Activated CD8-positive, alpha-beta T cell treated with anti-CD3 and anti-CD28 coated beads for 36 hours (primary cell): ENCODE measurements around the gene CES5A. TPM values are rescaled to one million over a fixed set of nuclear protein-coding genes. Genes with fewer than 3 reads are reported as not detected.
"Not testable (repeated sequence)": the region's sequence is repeated elsewhere in the genome, so short reads cannot be mapped to it uniquely, and the experiment has no call there.

Experiments
- ATAC-seq: fragments of 200-7000 bp; cut with Tn5 transposase; one replicate; pipeline ENCODE4 v1.10.0; 2021; ENCODE audit warnings: mild to moderate bottlenecking, moderate library complexity
- CTCF ChIA-PET: fragments of 350-600 bp; sonication (Branson Sonifier 250); formaldehyde crosslinking; loops from one replicate; lab custom pipeline; 2021; ENCODE audit warnings: antibody characterized with exemption; lab: Charles Lee
- POLR2A ChIA-PET: fragments of 350-600 bp; sonication (Branson Sonifier 250); formaldehyde crosslinking; loops from one replicate; lab custom pipeline; 2021; ENCODE audit warnings: antibody characterized with exemption; lab: Charles Lee
- DNase-seq: peaks from one replicate; pipeline ENCODE4 v3.0.0-alpha.2; 2020
- H3K27ac Mint-ChIP-seq: one replicate; pipeline ENCODE4 v1.8.0; 2021; ENCODE audit warnings: mild to moderate bottlenecking, mixed read lengths
- H3K27me3 Mint-ChIP-seq: one replicate; pipeline ENCODE4 v1.8.0; 2021; ENCODE audit warnings: mixed read lengths
- H3K36me3 Mint-ChIP-seq: one replicate; pipeline ENCODE4 v1.8.0; 2021; ENCODE audit warnings: low read depth, mixed read lengths
- H3K4me1 Mint-ChIP-seq: one replicate; pipeline ENCODE4 v1.8.0; 2021; ENCODE audit warnings: low read depth, mixed read lengths
- H3K4me3 Mint-ChIP-seq: one replicate; pipeline ENCODE4 v1.8.0; 2021; ENCODE audit warnings: mild to moderate bottlenecking, moderate library complexity, mixed read lengths
- H3K9me3 Mint-ChIP-seq: one replicate; pipeline ENCODE4 v1.8.0; 2021; ENCODE audit warnings: mixed read lengths
- intact Hi-C: fragments of 100-400 bp; cut with micrococcal nuclease; formaldehyde crosslinking; loops from one replicate; pipeline ENCODE4 v1.10.0; 2022
- total RNA-seq, 2 experiments: library from RNA; stranded (reverse); gene quantifications; one replicate each; pipeline ENCODE4 v1.2.3, GENCODE V29; 2021
- TF ChIP-seq, protein P1 (sequence below): fragments of 200-600 bp; IDR thresholded peaks from one replicate; pipeline ENCODE4 v1.8.0; 2022; ENCODE audit warnings: antibody characterized with exemption, mild to moderate bottlenecking

Gene CES5A
- total RNA-seq, 2 experiments from 2014 or later: not detected

DNA sequence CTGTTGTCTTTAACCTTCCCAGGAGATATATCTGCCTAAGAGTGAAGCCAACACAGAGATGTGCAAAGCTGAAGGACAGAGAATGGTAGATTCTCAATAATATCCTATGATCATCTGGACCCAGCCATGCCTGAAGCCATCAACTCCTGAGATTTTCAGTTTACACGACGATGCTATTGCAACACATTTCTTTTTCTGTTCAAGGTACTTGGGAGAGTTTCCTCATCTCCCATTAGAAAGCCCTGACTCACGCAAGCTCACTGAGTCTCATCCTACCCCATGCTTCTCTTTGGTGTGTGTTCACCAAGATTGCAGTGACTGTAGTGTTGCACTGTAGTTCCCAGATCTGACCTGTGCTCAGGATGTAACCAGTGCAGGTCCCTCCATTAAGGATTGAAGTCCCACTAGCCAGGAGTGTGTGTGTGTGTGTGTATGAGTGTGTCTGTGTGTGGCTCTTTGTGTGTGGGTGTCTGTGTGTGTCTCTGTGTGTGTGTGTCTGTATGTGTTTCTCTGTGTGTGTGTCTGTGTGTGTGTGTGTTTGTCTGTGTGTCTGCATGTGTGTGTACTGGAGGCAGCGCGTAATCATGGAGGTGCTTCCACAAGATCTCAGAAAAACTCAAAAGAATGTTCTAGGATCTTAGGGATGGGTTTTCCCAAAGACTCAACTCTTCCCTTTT is 57.8 kb downstream of the CES5A start:
- ChIA-PET POLR2A (no interaction called here), CTCF (no interaction called here)
- DNase-seq: no peak
- H3K36me3 Mint-ChIP-seq: no peaks in the 10 kb centered on the region
- H3K27ac Mint-ChIP-seq: no peak overlapping the region
- H3K27me3 Mint-ChIP-seq: peaks cover 19% of the 10 kb centered on the region
- no peaks in the 10 kb centered on the region for H3K9me3 Mint-ChIP-seq
- TF ChIP-seq, protein P1, sequence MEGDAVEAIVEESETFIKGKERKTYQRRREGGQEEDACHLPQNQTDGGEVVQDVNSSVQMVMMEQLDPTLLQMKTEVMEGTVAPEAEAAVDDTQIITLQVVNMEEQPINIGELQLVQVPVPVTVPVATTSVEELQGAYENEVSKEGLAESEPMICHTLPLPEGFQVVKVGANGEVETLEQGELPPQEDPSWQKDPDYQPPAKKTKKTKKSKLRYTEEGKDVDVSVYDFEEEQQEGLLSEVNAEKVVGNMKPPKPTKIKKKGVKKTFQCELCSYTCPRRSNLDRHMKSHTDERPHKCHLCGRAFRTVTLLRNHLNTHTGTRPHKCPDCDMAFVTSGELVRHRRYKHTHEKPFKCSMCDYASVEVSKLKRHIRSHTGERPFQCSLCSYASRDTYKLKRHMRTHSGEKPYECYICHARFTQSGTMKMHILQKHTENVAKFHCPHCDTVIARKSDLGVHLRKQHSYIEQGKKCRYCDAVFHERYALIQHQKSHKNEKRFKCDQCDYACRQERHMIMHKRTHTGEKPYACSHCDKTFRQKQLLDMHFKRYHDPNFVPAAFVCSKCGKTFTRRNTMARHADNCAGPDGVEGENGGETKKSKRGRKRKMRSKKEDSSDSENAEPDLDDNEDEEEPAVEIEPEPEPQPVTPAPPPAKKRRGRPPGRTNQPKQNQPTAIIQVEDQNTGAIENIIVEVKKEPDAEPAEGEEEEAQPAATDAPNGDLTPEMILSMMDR: no peak
- no peaks in the 10 kb centered on the region for H3K4me1 Mint-ChIP-seq
- intact Hi-C loops: no loop called here
- ATAC-seq: no peak
- H3K4me3 Mint-ChIP-seq: no peak overlapping the region

DNA sequence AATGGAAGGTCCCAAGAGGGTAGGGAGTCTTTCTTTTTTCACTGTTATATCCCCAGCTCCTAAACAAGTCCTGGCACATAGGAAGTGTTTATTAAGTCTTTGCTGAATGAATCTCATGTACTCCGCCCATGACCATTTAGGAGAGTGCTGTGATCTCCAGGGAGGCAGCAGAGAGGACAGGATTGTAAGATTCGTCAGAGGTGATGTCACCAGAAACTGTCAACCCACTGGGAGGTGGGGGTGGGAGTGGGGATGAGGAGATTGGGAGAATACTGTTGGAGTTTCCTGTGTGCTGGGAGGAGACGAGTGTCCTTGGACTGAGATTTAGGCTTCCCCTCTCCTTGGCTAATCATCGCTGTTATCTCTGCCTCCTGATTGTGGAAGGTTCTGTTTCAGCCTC is 59.0 kb downstream of the CES5A start:
- DNase-seq, CTCF ChIA-PET, H3K27ac Mint-ChIP-seq, H3K36me3 Mint-ChIP-seq, H3K4me1 Mint-ChIP-seq, POLR2A ChIA-PET, H3K9me3 Mint-ChIP-seq, H3K4me3 Mint-ChIP-seq, ATAC-seq, intact Hi-C loops: not testable (repeated sequence)
- H3K27me3 Mint-ChIP-seq: peaks cover 17% of the 10 kb centered on the region

DNA sequence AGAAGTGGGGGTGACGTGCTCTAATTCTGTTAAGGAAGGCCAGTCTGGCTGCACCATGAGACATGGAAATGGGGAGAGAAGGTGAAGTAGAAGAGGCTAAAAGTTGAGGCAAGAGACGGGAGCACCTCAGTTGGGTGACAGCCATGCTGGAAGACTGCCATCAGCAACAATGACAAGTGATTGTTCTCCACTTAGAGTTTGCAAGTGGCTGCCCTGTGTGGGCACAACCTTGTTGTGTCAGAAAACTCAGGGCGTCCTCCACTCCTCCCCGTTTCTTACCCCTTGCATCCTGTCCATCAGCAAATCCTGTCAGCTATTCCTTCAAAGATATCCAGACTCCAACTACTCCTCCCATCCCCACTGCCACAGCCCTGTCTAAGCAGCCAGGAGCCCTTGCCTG is 59.9 kb downstream of the CES5A start:
- Mint-ChIP-seq H3K36me3 (no peaks in the 10 kb centered on the region), H3K9me3 (no peaks in the 10 kb centered on the region), H3K27me3 (peaks cover 18% of the 10 kb centered on the region), H3K4me3 (no peak overlapping the region), H3K4me1 (no peaks in the 10 kb centered on the region), H3K27ac (no peak overlapping the region)
- ATAC-seq (no peak), DNase-seq (no peak)
- intact Hi-C loops: no loop called here
- ChIA-PET CTCF (no interaction called here), POLR2A (no interaction called here)
- TF ChIP-seq, protein P1: no peak

DNA sequence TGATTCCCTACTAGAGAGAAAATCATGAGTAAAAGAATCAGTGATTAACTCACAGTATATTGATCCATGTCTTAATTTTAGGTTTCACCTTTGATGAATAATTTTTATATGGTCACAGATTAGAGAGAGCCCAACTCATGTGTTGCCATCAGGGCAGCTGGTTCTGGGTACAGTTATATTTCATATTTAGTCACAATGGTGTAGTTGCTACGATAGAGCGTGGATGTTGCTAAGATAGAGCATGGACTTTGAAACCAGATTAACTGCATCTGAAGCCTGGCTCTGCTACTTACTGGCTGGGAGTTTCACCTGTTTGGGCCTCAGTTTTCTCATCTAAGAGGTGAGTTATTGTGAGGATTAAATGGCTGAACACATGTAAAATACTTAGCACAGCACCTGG is 61.0 kb downstream of the CES5A start:
- H3K27ac Mint-ChIP-seq, intact Hi-C loops, H3K4me3 Mint-ChIP-seq, CTCF ChIA-PET, H3K4me1 Mint-ChIP-seq, H3K9me3 Mint-ChIP-seq, H3K36me3 Mint-ChIP-seq, ATAC-seq, DNase-seq, POLR2A ChIA-PET: not testable (repeated sequence)
- peaks cover 18% of the 10 kb centered on the region for H3K27me3 Mint-ChIP-seq

DNA sequence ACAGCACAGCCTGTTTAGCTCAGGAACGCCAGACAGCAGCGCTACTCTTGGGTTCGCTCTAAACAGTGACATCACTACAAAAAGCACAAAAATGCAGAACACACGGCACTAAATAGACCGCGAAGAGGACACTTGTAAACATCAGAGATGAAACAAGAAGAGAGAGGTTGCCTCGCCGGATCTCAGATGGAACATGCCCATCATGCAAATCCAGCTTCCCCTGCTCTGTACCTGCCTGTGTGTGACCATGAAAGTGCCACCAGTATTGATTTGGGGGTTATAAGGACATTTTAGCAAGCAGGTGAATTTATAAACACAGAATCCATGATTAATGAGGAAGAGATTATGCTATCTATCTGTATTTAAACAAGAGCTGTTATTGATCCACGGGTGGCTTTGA is 61.4 kb downstream of the CES5A start:
- intact Hi-C loops, DNase-seq, H3K36me3 Mint-ChIP-seq, H3K27ac Mint-ChIP-seq, H3K4me3 Mint-ChIP-seq, ATAC-seq, CTCF ChIA-PET, POLR2A ChIA-PET, H3K4me1 Mint-ChIP-seq, H3K9me3 Mint-ChIP-seq: not testable (repeated sequence)
- peaks cover 18% of the 10 kb centered on the region for H3K27me3 Mint-ChIP-seq

DNA sequence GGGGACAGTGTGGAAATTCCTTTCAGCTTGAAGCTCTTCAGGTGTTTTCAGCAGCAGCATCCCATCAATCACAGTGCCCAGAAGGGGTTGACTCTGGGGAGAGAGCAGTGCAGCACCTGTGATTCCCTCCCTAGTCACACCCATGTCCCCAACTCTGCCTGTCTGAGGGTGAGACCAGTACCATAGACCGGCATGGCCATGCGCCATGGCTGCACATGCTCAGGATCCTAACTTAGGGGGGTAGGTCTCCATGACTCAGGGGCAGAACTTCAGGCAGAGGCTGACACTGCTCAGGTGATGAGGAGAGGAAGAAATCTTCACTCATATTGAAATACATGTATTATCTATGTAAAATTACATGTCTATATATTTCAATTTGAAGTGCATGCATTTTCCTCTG is 62.2 kb downstream of the CES5A start:
- intact Hi-C loops: no loop called here
- H3K4me3 Mint-ChIP-seq: no peak overlapping the region
- no peaks in the 10 kb centered on the region for H3K36me3 Mint-ChIP-seq
- H3K9me3 Mint-ChIP-seq: no peaks in the 10 kb centered on the region
- ChIA-PET POLR2A (no interaction called here), CTCF (no interaction called here)
- no peak overlapping the region for H3K27ac Mint-ChIP-seq
- no peaks in the 10 kb centered on the region for H3K4me1 Mint-ChIP-seq
- ATAC-seq (no peak), DNase-seq (no peak)
- TF ChIP-seq, protein P1: no peak
- H3K27me3 Mint-ChIP-seq: peaks cover 19% of the 10 kb centered on the region
